GM19238 (cell line): Measurements from ENCODE around the gene DNAAF8.

Experiments used
- DNase-seq: peaks from one replicate; pipeline ENCODE4 v3.0.0; 2011; ENCODE audit warnings: low spot score; ENCODE audit not compliant: insufficient read length

DNAAF8 gene

GRCh38 chr16:4695473-4696171, 38.7 kb upstream of the DNAAF8 start:
- no peak for DNase-seq

- no peak for DNase-seq
Observed at GRCh38 chr16:4696172-4696904, 38.0 kb upstream of the DNAAF8 start.

- DNase-seq: no peak
Observed at GRCh38 chr16:4696905-4697847, 37.2 kb upstream of the DNAAF8 start.

DNA sequence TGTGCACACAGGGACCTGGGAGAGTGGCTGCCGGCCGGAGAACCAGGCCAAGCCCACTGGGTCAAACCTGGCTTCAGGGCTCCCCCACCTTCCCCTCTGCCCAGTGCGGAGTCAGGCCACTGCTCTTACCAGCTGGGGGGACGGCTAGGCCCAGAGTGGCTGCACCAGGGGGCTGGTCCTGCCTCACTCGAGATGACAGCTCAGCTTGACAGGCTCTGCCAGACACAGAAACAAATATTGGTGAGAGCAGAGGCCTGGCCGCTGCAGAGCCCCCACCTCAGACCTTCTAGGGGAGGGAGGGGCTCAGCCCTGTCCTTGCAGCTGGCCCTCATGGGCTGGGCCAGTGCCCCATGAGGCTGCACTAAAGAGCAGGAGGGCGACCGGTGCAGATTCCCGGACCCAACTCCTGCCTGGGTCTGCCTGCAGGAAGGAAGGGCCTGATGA, 36.5 kb upstream of the DNAAF8 start:
- no peak for DNase-seq

- DNase-seq: no peak
Observed at GRCh38 chr16:4698321-4699045, 35.9 kb upstream of the DNAAF8 start.

DNA sequence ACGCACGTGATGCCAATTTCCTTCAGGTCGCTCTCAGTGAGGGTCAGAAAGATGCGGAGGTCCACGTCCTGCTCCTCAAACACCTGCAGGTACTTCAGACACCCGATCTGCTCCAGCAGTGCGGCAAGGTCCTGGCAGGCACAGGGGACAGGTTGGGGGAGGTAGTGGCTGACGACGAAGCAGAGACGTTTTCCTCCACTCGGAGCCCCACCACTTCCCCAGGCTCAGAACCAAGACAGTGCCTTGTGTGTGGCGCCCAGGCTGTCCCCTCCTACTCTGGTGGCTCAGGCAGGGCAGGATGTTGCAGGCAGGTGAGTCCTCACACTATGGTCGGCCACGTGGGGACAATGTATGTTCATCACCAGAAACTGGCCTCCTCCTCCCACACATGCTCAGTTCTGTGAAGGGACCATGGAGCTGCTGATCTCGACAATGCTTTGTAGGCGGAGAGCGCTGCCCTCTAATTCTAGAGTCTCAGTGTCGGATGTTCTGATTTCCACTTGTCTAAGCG, 35.2 kb upstream of the DNAAF8 start:
- no peak for DNase-seq

- no peak for DNase-seq
Observed at GRCh38 chr16:4700380-4700996, 33.8 kb upstream of the DNAAF8 start.

DNA sequence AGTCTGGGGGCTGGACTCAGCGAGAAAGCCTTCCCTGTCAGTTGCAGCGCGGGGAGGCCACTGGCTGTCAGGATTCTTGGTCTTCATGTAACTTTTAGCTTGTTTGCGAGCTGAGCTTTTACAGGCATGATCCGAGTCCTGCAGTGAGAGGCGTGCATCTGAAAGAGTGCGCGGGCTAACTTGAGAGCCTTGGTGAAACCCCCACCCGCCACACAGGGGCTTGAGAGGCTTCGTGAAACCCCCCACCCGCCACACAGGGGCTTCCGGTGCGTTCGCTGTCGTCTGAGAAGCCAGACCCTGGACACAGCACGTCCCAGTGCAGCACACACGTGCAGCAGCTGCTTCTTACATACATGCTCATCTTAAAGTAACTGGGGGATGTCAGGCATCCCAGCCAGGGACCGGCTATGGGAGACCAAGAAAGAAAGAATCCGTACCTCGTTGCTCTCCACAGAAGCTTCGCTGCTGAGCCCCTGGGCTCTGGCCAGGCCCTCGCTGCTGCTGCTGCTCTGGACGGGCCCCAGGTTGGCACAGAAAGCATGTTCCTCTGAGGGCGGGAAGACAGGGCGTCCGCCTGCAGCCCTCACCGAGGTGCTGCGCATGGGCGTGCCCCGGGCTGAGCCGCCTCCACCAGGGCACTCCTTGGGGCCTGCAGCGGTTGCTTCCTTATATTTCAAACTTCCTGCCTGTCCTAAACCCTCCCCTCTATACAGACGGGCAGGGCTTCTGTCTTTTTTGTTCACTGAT, 33.2 kb upstream of the DNAAF8 start:
- DNase-seq: no peak

DNA sequence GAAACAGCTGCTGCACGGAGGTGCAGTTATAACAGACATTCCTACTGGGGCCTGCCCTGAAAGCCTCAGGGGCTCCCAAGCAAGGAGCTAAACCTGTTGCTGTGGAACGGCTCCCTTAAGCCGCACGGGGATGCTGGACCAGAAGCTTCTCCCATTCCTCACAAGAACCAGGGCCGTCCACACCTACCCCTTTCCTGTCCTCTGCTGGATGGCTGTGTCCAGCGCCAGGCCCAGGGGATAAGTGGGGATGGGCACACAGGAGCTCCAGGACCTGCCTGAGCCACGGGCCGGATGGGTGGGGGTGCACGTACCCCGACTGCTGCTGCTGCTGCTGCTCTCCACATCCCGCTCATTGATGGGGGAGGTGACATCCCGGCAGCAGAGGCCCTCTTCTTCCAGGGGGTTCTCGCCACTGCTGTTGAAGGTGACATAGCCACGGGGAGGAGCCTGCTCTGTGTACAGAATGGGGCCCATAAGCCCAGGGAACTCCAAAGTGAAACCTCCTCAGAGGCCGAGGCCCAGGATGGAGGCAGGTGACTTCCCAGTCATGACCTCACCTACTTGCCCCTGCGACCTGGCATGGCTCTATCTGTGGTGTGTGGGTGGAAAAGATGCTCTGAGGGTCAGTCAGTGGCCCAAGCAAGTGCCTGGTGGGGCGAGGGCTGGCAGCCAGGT, 32.4 kb upstream of the DNAAF8 start:
- DNase-seq: no peak

DNA sequence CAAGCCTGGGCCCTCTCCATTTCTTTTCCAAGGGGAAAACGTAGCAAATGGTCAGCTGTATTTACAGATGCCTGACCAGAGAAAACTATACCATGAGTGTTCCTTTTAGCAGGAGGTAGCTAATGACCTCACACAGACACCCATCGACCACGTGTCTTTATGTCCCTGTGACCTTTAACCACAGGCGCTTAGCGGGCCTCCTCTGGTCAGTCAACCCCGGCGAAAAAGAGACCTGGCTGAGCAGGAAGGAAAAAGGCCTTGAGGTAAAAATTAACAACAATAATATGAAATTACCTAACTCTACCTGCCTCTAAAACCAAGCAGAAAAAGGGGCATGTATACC, 31.9 kb upstream of the DNAAF8 start:
- DNase-seq: no peak

DNA sequence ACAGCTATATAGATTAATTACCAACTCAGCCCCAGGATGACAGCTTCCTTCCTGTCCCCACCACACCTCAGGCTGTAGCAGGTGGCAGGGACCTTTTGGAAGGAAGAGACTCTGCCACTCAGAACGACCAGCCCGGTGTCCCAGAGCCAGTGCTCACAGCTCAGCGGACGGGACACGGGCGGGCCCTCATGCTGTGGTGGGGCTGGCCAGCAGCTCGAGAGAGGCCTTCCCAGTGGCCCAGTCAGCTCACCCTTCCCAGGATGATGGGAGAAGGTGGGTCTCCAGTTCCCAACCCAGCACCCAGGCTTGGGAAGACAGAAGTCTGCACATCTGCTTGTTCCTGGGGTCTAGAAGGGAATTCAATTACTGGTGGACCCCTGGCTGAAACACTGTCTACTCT, 30.4 kb upstream of the DNAAF8 start:
- DNase-seq: no peak

DNA sequence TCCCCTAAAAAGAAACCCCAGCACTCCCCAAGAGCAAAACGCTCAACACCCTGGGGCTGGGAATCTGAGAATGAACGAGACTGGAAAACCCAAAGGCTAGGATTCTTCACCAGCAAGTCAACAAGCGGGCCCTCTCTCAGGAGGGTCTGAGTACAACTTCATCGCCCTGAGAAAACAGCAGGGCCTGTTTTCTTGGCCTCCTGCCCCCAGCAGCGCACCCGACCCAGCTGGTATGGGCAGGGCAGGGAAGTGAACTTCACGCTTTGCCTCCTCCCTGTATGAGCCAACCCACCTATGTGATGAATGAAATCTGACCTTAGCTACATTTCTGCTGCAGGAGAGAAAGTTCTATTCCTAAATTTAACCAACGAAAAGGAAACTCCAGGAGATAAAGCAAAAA, 29.8 kb upstream of the DNAAF8 start:
- no peak for DNase-seq

GRCh38 chr16:4704913-4705312, 29.4 kb upstream of the DNAAF8 start:
- no peak for DNase-seq

DNA sequence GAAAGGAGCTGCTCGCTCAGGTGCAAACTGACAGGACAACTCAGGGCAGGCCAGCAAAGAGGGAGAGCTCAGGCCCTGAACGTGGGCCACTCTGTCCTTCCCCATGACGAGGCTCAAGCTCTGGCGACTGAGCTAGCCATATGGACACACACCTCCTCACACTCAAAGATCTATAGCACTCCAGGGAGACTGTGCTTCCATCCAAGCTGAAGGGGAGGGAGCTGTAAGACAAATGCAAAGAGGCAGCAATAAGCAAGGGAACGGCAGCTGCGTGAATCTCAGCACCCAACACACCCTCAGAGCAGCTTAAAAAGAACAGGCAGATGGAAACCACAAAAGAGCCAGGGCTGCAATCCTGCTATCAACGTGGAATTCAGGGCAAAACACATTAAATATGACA, 27.5 kb upstream of the DNAAF8 start:
- DNase-seq: no peak

DNA sequence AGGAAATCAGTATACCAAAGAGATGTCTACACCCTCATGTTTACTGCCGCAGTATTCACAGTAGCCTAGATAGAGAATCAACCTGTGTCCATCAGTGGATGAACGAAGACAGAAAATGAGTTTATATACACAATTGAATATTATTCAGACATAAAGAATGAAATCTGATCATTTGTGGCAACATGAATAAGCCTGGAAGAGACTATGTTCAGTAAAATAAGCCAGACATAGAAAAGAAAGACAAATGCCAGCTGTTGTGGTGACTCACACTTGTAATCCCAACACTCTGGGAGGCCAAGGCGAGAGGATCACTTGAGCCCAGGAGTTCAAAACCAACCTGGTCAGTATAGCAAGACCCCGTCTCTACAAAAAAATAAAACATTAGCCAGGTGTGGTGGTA, 24.9 kb upstream of the DNAAF8 start:
- no peak for DNase-seq

DNA sequence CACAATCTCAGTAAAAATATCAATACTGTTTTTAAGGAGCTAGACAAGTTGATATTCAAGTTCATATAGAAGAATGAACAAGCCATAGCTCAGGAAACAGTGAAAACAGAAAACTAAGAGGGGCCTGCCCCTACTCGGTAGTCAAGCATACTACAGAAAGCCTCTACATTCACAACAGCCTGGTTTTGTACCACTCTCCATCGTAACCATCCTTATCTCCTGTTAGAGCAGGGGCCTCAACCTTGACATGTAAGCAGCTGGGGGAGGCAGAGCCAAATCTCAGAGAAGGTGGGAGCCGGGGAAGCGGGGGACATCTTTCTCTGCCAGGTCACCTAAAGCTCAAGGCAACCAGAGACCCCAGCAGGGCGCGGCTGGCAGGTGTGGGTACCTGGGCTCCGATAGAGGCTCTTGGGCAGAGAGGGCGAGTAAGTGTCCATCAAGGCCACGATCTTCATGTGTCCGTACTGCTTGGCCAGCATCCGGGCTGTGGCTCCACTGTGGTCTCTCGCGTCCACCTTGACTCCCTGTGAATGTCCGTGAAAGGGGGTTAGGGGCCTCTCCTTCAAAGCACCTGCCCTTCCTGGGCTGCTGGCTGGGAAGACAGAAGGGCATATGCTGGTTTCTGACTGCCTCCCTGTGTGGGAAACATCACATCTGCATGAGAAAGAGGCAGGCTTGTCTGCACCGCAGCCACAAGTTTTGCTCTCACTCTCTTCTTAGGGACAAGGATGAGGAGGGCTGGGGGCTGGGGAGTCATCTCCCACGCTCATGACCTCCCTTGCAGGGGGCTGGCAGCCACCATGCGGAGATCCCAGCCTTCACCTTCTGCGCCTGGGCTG, 20.5 kb upstream of the DNAAF8 start:
- DNase-seq: no peak

GRCh38 chr16:4714996-4715395, 19.3 kb upstream of the DNAAF8 start:
- DNase-seq: no peak

DNA sequence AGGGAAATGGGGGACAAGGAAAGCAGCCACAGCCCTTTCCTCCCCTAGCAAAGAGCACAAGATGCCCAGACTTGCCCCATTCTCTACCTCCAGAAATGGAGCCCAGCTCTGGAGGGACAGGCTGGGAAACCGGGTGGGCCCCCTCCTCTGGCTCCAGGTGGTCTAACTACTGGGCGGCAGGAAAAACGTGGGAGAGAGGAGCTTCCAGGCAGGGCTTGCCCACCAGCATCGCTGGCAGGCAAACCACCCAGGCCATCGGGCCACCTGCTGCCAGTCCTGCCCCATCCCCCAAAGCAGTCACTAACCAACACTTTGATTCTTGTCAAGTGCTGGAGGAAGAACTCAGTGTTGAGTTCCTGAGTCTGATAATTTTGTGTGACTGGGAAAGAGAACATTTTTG, 15.9 kb upstream of the DNAAF8 start:
- DNase-seq: no peak
